Keratinocyte (primary cell): Measurements from ENCODE around the gene CCZ1B.
"Not testable (repeated sequence)": the region's sequence is repeated elsewhere in the genome, so short reads cannot be mapped to it uniquely, and the experiment has no call there.

Experiments used
- CTCF ChIP-seq, 3 experiments: IDR thresholded peaks in 1 of 3; conservative IDR thresholded peaks in 1 of 3; optimal IDR thresholded peaks in 1 of 3; 2 replicates in 2 of 3; 3 replicates in 1 of 3; pipeline versions ENCODE3 to v1.5.1; 2011; ENCODE audit warnings: low read length in 3 of 3, mild to moderate bottlenecking in 3 of 3, moderate library complexity in 2 of 3, control low read depth in 1 of 3, inconsistent platforms in 1 of 3; ENCODE audit not compliant: insufficient read depth in 2 of 3; ENCODE audit errors: extremely low read depth in 1 of 3
- EZH2 ChIP-seq: IDR thresholded peaks from one replicate; pipeline ENCODE4 v1.6.1; 2012; ENCODE audit warnings: inconsistent platforms, mild to moderate bottlenecking, low read length, moderate library complexity

- TF ChIP-seq CTCF (optimal IDR thresholded peaks at IDR 0.05 in 1 of 3, IDR thresholded peaks at IDR 0.05 in 1 of 3, conservative IDR thresholded peaks at IDR 0.05 in 1 of 3; ENCODE audit: extremely low read depth in 1 of 3, insufficient read depth in 2 of 3, low read length in 3 of 3); EZH2: not testable (repeated sequence)
Measured at GRCh38 chr7:6847751-6848150, 21.7 kb upstream of the CCZ1B start.
